OCI-LY3 (cell line): ENCODE data around the gene ARID5A.

Source experiments
- H2AFZ ChIP-seq: fragments of 200-600, 300-600 bp; shearing (Covaris generic); 2 replicates; pipeline ENCODE4 v1.6.0; 2014; ENCODE audit warnings: antibody characterized with exemption, low read depth, low read length
- H3K27ac ChIP-seq: fragments of 200-600, 300-600 bp; sonication (generic); 2 replicates; pipeline ENCODE4 v1.5.1; 2014; ENCODE audit warnings: mild to moderate bottlenecking, low read length, moderate library complexity, mixed read lengths
- H3K27me3 ChIP-seq: fragments of 200-600, 300-600 bp; sonication (generic); 2 replicates; pipeline ENCODE4 v1.6.1; 2014; ENCODE audit warnings: low read depth, low read length, mixed read lengths
- H3K36me3 ChIP-seq: fragments of 200-600, 300-600 bp; sonication (generic); replicated peaks from 2 replicates; pipeline ENCODE3; 2014; ENCODE audit warnings: low read depth, low read length, mixed read lengths
- H3K4me1 ChIP-seq: fragments of 300-600, 200-600 bp; sonication (generic); 2 replicates; pipeline ENCODE4 v1.6.1; 2014; ENCODE audit warnings: low read length, mixed read lengths
- H3K4me2 ChIP-seq: fragments of 200-600, 300-600 bp; sonication (generic); 2 replicates; pipeline ENCODE4 v1.6.1; 2014; ENCODE audit warnings: low read length, mixed read lengths
- H3K4me3 ChIP-seq: fragments of 300-600, 200-600 bp; sonication (generic); 2 replicates; pipeline ENCODE4 v1.5.1; 2014; ENCODE audit warnings: antibody characterized with exemption, mild to moderate bottlenecking, low read length, moderate library complexity
- H3K79me2 ChIP-seq: fragments of 300-600, 200-600 bp; shearing (Covaris generic); 2 replicates; pipeline ENCODE4 v1.6.1; 2014; ENCODE audit warnings: mild to moderate bottlenecking, low read length, mixed read lengths
- H3K9ac ChIP-seq: fragments of 300-600, 200-600 bp; shearing (Covaris generic); 2 replicates; pipeline ENCODE4 v1.6.0; 2014; ENCODE audit warnings: mild to moderate bottlenecking, low read length, moderate library complexity
- H3K9me3 ChIP-seq: fragments of 200-600, 300-600 bp; shearing (Covaris generic); 2 replicates; pipeline ENCODE4 v1.6.1; 2014; ENCODE audit warnings: low read length, mixed read lengths; ENCODE audit not compliant: insufficient read depth
- H4K20me1 ChIP-seq: fragments of 200-600, 300-600 bp; sonication (generic); 2 replicates; pipeline ENCODE4 v1.6.1; 2016; ENCODE audit warnings: low read length, mixed read lengths; ENCODE audit not compliant: insufficient read depth
- CTCF ChIP-seq: fragments of 200-600, 300-600 bp; sonication (generic); IDR thresholded peaks from 2 replicates; pipeline ENCODE4 v1.5.1; 2014; ENCODE audit warnings: antibody characterized with exemption, low read length, low read depth
- EZH2phosphoT487 ChIP-seq: fragments of 200-600 bp; shearing (Covaris generic); IDR thresholded peaks from 2 replicates; pipeline ENCODE4 v1.6.1; 2018; ENCODE audit warnings: antibody characterized with exemption, mixed run types, low read depth

The ARID5A gene

GRCh38 chr2:96526615-96527285, 9.8 kb upstream of the ARID5A start:
- Histone ChIP-seq H3K27ac (peak overlapping the region; percentile 36; the same call in 1 of the 2 replicates), H3K9ac (peak overlapping the region; percentile 47; the same call in 1 of the 2 replicates)

GRCh38 chr2:96527286-96528005, 9.1 kb upstream of the ARID5A start:
- Histone ChIP-seq H3K27me3 (peaks cover 77% of the 10 kb centered on the region), H3K36me3 (no peaks in the 10 kb centered on the region), H3K9ac (peak overlapping the region; percentile 47), H2AFZ (peak overlapping the region; percentile 1; the same call in 1 of the 2 replicates), H3K4me3 (peak overlapping the region; percentile 72), H3K4me2 (peak overlapping the region; percentile 89), H3K79me2 (no peaks in the 10 kb centered on the region), H3K27ac (peak overlapping the region; percentile 45), H3K9me3 (no peaks in the 10 kb centered on the region), H4K20me1 (no peaks in the 10 kb centered on the region), H3K4me1 (peaks cover 88% of the 10 kb centered on the region)
- TF ChIP-seq CTCF = peak; percentile 18; the same call in 1 of the 2 replicates
- no peak for TF ChIP-seq EZH2phosphoT487

More at GRCh38 chr2:96526615-96527285, 9.8 kb upstream of the ARID5A start:
- peak overlapping the region; percentile 72 for H3K4me3 ChIP-seq
- H4K20me1 ChIP-seq = no peaks in the 10 kb centered on the region
- H3K4me1 ChIP-seq = peaks cover 86% of the 10 kb centered on the region
- peaks cover 79% of the 10 kb centered on the region for H3K27me3 ChIP-seq
- no peaks in the 10 kb centered on the region for H3K36me3 ChIP-seq
- H2AFZ ChIP-seq = peak overlapping the region; percentile 1; the same call in 1 of the 2 replicates
- peak overlapping the region; percentile 66 for H3K4me2 ChIP-seq
- TF ChIP-seq CTCF = no peak
- TF ChIP-seq EZH2phosphoT487 = no peak
- H3K9me3 ChIP-seq = no peaks in the 10 kb centered on the region
- H3K79me2 ChIP-seq = no peaks in the 10 kb centered on the region

- peak overlapping the region; percentile 43 for H3K9ac ChIP-seq
- peak overlapping the region; percentile 72 for H3K4me3 ChIP-seq
- peak overlapping the region; percentile 89 for H3K4me2 ChIP-seq
- TF ChIP-seq CTCF = no peak
- peaks cover 89% of the 10 kb centered on the region for H3K4me1 ChIP-seq
- H2AFZ ChIP-seq = no peak overlapping the region
- H3K27me3 ChIP-seq = peaks cover 78% of the 10 kb centered on the region
- H4K20me1 ChIP-seq = no peaks in the 10 kb centered on the region
- H3K79me2 ChIP-seq = no peaks in the 10 kb centered on the region
- H3K36me3 ChIP-seq = no peaks in the 10 kb centered on the region
- no peaks in the 10 kb centered on the region for H3K9me3 ChIP-seq
- H3K27ac ChIP-seq = peak overlapping the region; percentile 45
Observed at GRCh38 chr2:96528006-96528699, 8.4 kb upstream of the ARID5A start.
